ENCODE data around the gene ITGA5.
"Not testable (repeated sequence)": the region's sequence is repeated elsewhere in the genome, so short reads cannot be mapped to it uniquely, and the experiment has no call there.

Gene ITGA5

GRCh38 chr12:54368709-54369596, 50.1 kb downstream of the ITGA5 start:
- peak; percentile 72 for DNase-seq

- DNase-seq = no peak
Measured at GRCh38 chr12:54368025-54368708, 50.9 kb downstream of the ITGA5 start.

GRCh38 chr12:54364413-54364812, 54.7 kb downstream of the ITGA5 start, which contains the start of gene GPR84:
GPR84 (minus strand) TSS chr12:54364486; CDS start chr12:54363851, 635 bp downstream.
- no peak for DNase-seq

DNA sequence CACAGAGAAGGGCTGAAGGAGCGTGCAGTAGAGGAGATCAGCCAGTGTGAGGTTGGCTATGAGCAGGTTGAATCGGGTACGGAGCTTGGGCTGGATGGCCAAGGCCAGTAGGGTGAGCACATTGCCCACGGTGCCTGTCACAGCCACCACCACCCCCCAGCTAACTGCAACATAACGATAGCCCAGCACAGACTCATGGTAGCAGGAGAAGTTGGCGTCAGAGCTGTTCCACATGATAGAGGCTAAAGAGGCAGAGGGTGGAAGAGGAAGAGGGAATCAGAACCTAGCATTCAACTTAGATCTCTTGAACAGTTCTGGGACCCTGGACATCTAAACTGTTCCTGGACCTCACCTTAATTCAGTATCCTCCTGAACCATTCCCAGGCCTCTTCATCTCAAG, 55.4 kb downstream of the ITGA5 start:
- DNase-seq = no peak

GRCh38 chr12:54363047-54363446, 56.0 kb downstream of the ITGA5 start:
- no peak for DNase-seq

- peak; percentile 76 for DNase-seq
Measured at GRCh38 chr12:54360717-54361456, 58.2 kb downstream of the ITGA5 start.

DNA sequence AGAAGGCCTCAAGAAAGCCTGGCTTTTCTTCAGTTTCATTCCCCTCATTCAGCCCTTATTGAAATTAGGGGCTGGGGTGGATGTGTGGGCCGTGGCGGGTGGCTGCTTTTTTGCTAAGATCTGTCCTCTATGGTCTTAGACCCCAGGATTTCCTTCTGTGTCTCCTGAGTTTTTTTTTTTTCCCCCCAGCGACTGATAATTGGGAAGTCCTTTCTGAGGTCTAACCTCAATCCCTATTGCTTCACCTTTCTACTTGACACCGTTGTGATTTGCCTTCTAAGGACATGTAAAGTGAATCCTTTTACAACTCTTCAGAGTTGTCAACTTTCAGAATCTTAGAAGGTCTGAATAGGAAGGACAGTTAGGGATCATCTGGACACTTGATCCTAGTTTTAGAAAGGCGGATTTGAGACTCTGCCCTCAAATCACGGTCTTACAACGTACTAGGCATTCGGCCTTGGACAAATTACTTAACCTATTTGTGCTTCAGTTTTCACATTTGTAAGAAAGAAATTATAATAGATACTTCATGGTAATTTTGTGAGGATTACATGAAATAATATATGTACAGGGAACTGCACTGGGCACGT, 59.2 kb downstream of the ITGA5 start:
- DNase-seq = no peak

DNA sequence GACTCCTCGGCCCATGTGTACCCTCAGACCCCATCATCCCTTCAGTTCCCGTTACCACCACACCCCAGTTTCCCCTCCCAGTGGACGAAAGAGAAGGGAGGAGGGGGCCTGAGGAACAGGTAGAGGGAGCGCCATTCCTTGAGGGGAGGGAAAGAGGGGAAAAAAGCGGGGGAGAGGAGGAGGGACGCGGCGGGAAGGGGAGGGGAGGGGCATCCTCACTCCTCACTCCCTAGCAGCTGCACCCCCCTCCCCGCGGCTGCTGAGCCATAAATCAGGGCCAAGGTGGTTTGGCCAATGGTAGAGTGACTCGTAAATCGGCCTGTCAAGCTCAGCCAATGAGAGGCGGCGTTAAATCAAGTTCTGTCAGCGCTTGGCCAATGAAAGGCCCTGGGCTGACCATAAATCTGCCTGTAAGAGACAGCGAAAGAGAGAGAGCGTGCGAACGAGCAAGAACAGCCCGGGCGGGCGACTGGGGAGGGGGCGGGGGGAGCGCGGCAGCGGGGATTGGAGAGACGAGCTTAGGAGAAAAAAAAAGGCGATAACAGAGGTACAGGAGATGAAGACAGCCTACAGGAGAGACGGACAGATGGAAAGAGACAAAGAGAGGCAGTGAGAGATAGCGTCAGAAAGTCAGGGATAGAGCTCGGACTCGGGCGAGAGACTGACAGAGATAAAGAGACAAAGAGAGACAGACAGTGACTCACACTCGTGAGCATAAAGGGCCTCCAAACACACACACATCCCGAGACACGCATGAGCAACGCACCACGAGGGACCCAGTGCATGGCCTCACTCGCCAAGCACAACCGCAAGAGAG, 59.9 kb downstream of the ITGA5 start:
- peak; percentile 99 for DNase-seq

DNA sequence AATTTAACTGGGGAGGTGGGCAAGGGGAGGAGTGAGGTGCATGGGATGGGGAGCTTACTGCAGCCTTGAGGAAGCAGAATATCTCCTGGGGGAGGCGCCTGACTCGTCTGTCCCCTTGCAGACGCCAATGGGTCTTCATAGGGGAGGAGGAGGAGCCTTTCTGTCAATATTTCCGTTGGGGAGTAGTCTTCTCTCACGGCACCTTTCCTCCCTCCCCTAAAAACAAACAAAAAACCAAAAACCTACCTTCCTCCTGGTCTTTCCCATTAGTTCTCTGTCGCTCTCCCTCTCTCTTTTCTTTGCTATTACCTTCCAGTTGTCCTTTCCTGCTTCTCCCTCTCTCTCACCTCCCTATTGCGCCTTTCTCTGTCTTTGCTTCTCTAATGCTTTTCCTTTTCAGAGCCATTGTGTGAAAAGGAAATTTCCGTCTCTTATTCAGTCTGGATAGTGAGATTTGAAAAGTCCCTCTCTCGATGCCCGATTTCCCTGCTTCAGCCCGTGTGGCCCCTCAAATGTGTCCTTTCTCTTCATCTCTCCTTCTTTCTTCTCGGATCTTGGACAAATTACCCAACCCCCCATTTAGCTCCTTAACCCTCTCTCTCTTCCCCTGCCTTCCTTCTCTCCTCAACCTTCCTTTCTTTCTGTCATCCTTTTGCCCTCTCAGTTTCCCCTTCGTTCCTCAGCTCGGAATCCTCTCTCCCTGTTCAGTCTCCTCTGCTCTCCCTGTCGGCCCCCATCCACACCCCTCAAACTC, 60.7 kb downstream of the ITGA5 start:
- DNase-seq = peak; percentile 27

- DNase-seq = no peak
Measured at GRCh38 chr12:54357506-54358190, 61.4 kb downstream of the ITGA5 start.

DNA sequence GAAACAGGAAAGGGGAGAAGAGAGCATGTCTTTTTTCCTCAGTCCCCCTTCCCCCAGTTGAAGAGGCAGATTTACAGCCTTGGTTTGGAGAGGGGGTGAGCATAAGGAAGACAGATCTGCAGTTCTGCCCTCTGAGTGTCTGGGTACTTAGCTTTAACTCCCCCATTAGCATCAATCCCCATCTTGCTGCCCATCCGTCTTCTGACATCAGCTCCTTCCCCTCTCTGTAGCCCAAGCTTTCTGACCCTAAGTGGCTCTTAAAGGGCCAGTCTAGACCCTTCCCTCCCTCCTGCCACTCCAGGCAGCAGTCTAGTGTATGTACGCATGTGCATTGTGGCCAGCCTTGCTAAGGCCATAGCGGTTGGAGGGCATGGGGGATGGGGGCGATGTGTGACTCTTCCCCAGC, 62.1 kb downstream of the ITGA5 start:
- DNase-seq = no peak

- no peak for DNase-seq
Measured at GRCh38 chr12:54356228-54356627, 62.8 kb downstream of the ITGA5 start.

GRCh38 chr12:54355104-54355815, 63.8 kb downstream of the ITGA5 start:
- DNase-seq = no peak

- not testable (repeated sequence) for DNase-seq
Measured at GRCh38 chr12:54354271-54354670, 64.8 kb downstream of the ITGA5 start.

DNA sequence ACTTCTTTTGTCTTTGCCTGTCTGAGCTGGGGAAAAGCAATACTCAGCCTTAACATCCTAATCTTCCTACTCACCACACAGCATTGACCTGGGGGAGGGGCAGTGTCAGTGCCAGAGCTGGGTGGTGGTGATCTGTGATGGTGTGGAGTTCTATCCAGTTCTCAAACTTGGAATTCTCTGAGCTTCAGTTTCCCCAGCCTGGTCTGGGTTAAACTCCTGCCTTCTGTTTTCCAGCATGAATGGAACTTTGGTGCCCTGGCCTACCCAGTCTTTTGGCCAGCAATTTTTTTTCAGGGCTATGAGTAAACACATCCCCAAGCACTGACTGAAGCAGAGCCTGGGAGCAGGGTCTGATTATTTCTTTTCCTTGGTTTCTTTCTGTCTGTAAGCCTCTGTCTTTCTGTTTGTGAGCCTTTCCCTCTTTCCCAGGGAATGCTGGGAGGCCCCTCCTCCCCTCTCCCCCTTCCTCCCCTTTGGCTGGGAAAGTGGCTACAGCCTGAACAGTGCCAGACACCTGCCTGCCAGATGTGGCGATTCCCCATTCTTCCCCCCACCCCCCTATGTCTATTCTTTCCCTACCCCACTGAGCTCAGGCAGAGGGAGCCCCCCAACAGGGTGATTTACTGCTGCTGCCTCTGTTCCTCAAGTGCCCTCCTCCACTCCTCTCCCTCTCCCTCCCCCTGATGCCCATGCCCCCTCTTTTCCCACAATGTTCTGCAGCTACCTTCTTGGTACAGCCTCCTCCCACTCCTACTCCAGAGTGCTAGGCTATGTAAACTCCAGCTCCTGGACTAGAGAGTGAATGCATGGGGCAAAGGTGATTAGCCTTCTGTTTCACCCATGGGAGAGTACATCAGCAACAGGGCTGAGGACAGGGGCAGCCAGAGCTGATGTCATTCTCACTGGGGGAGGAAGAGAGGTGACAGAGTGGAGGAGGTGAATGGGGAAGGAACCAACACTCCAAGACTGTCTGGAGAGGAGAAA, 65.9 kb downstream of the ITGA5 start:
- peak; percentile 21 for DNase-seq

DNA sequence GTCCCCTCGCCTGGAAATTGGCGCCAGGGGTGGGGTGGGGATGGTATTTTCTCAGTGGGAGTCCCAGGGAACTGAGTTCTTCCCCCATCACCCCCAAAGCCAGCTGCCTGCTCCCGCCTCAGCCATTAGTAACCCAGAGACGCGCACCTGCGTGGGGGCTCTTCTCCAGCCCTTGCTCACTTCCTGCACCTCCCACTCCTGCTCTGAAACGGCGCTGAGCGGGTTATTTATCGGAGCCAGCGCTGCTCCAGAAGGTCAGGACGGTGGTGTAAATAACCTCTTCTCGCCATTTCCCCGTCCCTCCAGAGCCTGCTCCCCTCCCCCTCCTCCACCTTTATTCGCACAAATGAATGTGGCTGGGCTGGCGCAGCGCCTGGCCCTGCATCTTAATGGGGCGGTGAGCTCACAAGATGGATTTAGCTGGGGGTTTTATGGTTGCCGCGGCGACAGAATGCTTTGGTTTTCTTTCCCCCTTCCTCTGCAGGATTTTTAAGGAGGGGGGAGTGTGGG, 67.0 kb downstream of the ITGA5 start:
- peak; percentile 82 for DNase-seq

- DNase-seq = no peak
Measured at GRCh38 chr12:54351341-54351740, 67.7 kb downstream of the ITGA5 start.

- DNase-seq = no peak
Measured at GRCh38 chr12:54350743-54351142, 68.3 kb downstream of the ITGA5 start.
